AG04449 (cell line): ENCODE results near the gene ACAT2.
A peak's percentile ranks its signal among the peaks of the same experiment; 100 is the strongest.
"Not testable (repeated sequence)": the region's sequence is repeated elsewhere in the genome, so short reads cannot be mapped to it uniquely, and the experiment has no call there.

Experiments used
- CTCF ChIA-PET: fragments of 350-600 bp; formaldehyde crosslinking; extraction: SDS; loops from one replicate; lab custom pipeline; 2021; ENCODE audit warnings: antibody characterized with exemption; lab: Yijun Ruan, JAX
- POLR2A ChIA-PET: fragments of 400-600, 350-600 bp; formaldehyde crosslinking; extraction: SDS; loops from one replicate; lab custom pipeline; 2020; ENCODE audit warnings: antibody characterized with exemption, inconsistent platforms; lab: Yijun Ruan, JAX
- DNase-seq: peaks from one replicate; pipeline ENCODE4 v3.0.0-alpha.2; 2010; ENCODE audit warnings: low read depth, low spot score
- H3K4me3 ChIP-seq: 2 replicates; pipeline ENCODE4 v1.5.1; 2011; ENCODE audit warnings: low read depth, mild to moderate bottlenecking, control low read depth, low read length
- CTCF ChIP-seq: IDR thresholded peaks from one replicate; pipeline ENCODE4 v1.5.1; 2011; ENCODE audit warnings: mild to moderate bottlenecking, moderate library complexity, low read length, control low read depth, inconsistent platforms; ENCODE audit not compliant: insufficient read depth; ENCODE audit errors: missing control alignments

Gene ACAT2

GRCh38 chr6:159723259-159723658 is 38.6 kb upstream of the ACAT2 start:
- no peak for TF ChIP-seq CTCF
- ChIA-PET CTCF (no interaction called here), POLR2A (interaction anchor here (1.2 kb wide), 1 partner anchor 30 kb away, joined by 3 read pairs; the partner anchor contains the start of gene SOD2)
- H3K4me3 ChIP-seq, result no peak overlapping the region
- no peak for DNase-seq

GRCh38 chr6:159724778-159725177 is 37.1 kb upstream of the ACAT2 start:
- TF ChIP-seq CTCF, result no peak
- POLR2A ChIA-PET, result interaction anchor here (0.7 kb wide), 1 partner anchor 36 kb away, joined by 3 read pairs; no protein-coding TSS in a partner anchor
- no peak for DNase-seq
- no peak overlapping the region for H3K4me3 ChIP-seq
- CTCF ChIA-PET, result interaction anchor here (1.1 to 2.7 kb wide), 2 partner anchors 8 to 30 kb away, joined by 3 to 9 read pairs; no protein-coding TSS in a partner anchor

GRCh38 chr6:159725208-159725607 is 36.6 kb upstream of the ACAT2 start:
- ChIA-PET POLR2A (interaction anchor here (0.7 to 2.1 kb wide), 2 partner anchors 24 to 36 kb away, joined by 3 to 7 read pairs; no protein-coding TSS in a partner anchor), CTCF (interaction anchor here (1.1 to 2.7 kb wide), 2 partner anchors 8 to 30 kb away, joined by 3 to 9 read pairs; no protein-coding TSS in a partner anchor)
- not testable (repeated sequence) for DNase-seq, H3K4me3 ChIP-seq

- ChIA-PET CTCF (interaction anchor here (1.0 to 2.7 kb wide), 3 partner anchors 9 to 63 kb away, joined by 3 to 9 read pairs (median 3); partner anchors contain the start of gene TCP1), POLR2A (interaction anchor here (1.1 to 2.1 kb wide), 6 partner anchors 9 to 63 kb away, joined by 5 to 15 read pairs (median 6); partner anchors contain the start of genes ACAT2, SOD2 and TCP1)
- no peak for TF ChIP-seq CTCF
- H3K4me3 ChIP-seq, result peak overlapping the region; percentile 83
- DNase-seq, result no peak
Observed at GRCh38 chr6:159726255-159726917, 35.5 kb upstream of the ACAT2 start.

GRCh38 chr6:159726918-159727716 is 34.7 kb upstream of the ACAT2 start, which contains the start of gene WTAP:
TSS of gene WTAP (plus strand) at chr6:159727506. CDS start at chr6:159736266, 8,760 bp downstream.
- H3K4me3 ChIP-seq, result peak within 1 kb of the TSS; percentile 83
- POLR2A ChIA-PET, result interaction anchor here (1.1 to 2.1 kb wide), 6 partner anchors 10 to 63 kb away, joined by 5 to 15 read pairs (median 6); partner anchors contain the start of genes ACAT2, SOD2 and TCP1
- DNase-seq, result peak; percentile 54
- CTCF ChIA-PET, result interaction anchor here (1.0 to 2.7 kb wide), 3 partner anchors 10 to 63 kb away, joined by 3 to 9 read pairs (median 3); partner anchors contain the start of gene TCP1
- TF ChIP-seq CTCF, result no peak

GRCh38 chr6:159727717-159728445 is 34.0 kb upstream of the ACAT2 start:
- peak overlapping the region; percentile 78 for H3K4me3 ChIP-seq
- TF ChIP-seq CTCF, result no peak
- POLR2A ChIA-PET, result interaction anchor here (1.2 to 2.1 kb wide), 5 partner anchors 11 to 36 kb away, joined by 3 to 15 read pairs (median 6); partner anchors contain the start of genes ACAT2 and SOD2
- DNase-seq, result no peak
- CTCF ChIA-PET, result interaction anchor here (2.0 to 3.0 kb wide), 4 partner anchors 8 to 39 kb away, joined by 4 to 13 read pairs (median 12); no protein-coding TSS in a partner anchor
